Measurements from ENCODE around the gene ZNF398.

GRCh38 chr7:149196705-149197171 lies 49.5 kb downstream of the ZNF398 start:
- TF ChIP-seq CTCF (IDR thresholded peaks at IDR 0.05) (no peak), POLR2A (IDR thresholded peaks at IDR 0.05) (no peak), POLR2AphosphoS5 (IDR thresholded peaks at IDR 0.05) (no peak)
